IMR-90 (cell line): ENCODE data around the gene PDZD7. TPM values are rescaled to one million over a fixed set of nuclear protein-coding genes. Genes with fewer than 3 reads are reported as not detected.

ENCODE experiments used
- ATAC-seq: fragments of 200-7000 bp; cut with Tn5 transposase; 2 replicates; pipeline ENCODE4 v1.9.1; 2020; ENCODE audit warnings: low read depth, mild to moderate bottlenecking, moderate library complexity
- BruUV-seq: library from RNA; stranded (reverse); fragments of 400-500 nt; replicated peaks from 2 replicates; lab custom pipeline; 2021; lab: Mats Ljungman, UMichigan
- CTCF ChIA-PET: fragments of 300-600 bp; formaldehyde crosslinking; extraction: SDS; loops from one replicate; lab custom pipeline; 2021; ENCODE audit warnings: antibody characterized with exemption; lab: Yijun Ruan, JAX
- POLR2A ChIA-PET: fragments of 300-600 bp; sonication (Branson Sonifier 250); formaldehyde crosslinking; loops from one replicate; lab custom pipeline; 2022; ENCODE audit warnings: antibody characterized with exemption; ENCODE audit not compliant: unreplicated experiment; lab: Charles Lee
- DNase-seq: peaks from one replicate; pipeline ENCODE4 v3.0.0; 2013
- H2AFZ ChIP-seq: replicated peaks from 2 replicates; pipeline ENCODE3; 2013; ENCODE audit warnings: low read length, mild to moderate bottlenecking; ENCODE audit not compliant: poor library complexity
- H2AK5ac ChIP-seq: 2 replicates; pipeline ENCODE4 v1.6.1; 2013; ENCODE audit warnings: low read depth, low read length, inconsistent platforms
- H2AK9ac ChIP-seq: replicated peaks from 2 replicates; pipeline ENCODE3; 2013; ENCODE audit warnings: mild to moderate bottlenecking, low read depth, low read length, moderate library complexity; ENCODE audit not compliant: poor library complexity
- H2BK120ac ChIP-seq: 2 replicates; pipeline ENCODE4 v1.6.1; 2013; ENCODE audit warnings: low read depth, low read length, inconsistent platforms
- H2BK15ac ChIP-seq: 3 replicates; pipeline ENCODE4 v1.6.1; 2013; ENCODE audit warnings: low read depth, low read length, inconsistent platforms
- H2BK20ac ChIP-seq: 2 replicates; pipeline ENCODE4 v1.6.1; 2013; ENCODE audit warnings: low read depth, mild to moderate bottlenecking, inconsistent platforms, low read length, moderate library complexity
- H2BK5ac ChIP-seq: 2 replicates; pipeline ENCODE4 v1.6.1; 2013; ENCODE audit warnings: mild to moderate bottlenecking, low read depth, low read length, inconsistent platforms; ENCODE audit not compliant: poor library complexity, severe bottlenecking
- H3K14ac ChIP-seq: replicated peaks from 2 replicates; pipeline ENCODE4 v1.6.1; 2013; ENCODE audit warnings: low read depth, low read length, inconsistent platforms
- H3K18ac ChIP-seq: 2 replicates; pipeline ENCODE4 v1.6.1; 2013; ENCODE audit warnings: low read depth, low read length, control low read depth
- H3K23ac ChIP-seq: 2 replicates; pipeline ENCODE4 v1.6.1; 2013; ENCODE audit warnings: low read depth, low read length, inconsistent platforms
- H3K27ac ChIP-seq: 2 replicates; pipeline ENCODE4 v1.5.1; 2013; ENCODE audit warnings: mild to moderate bottlenecking, control low read depth, low read length; ENCODE audit not compliant: insufficient read depth
- H3K27me3 ChIP-seq: 2 replicates; pipeline ENCODE4 v1.6.1; 2013; ENCODE audit warnings: low read length; ENCODE audit not compliant: control insufficient read depth, insufficient read depth
- H3K36me3 ChIP-seq: 2 replicates; pipeline ENCODE4 v1.6.1; 2013; ENCODE audit warnings: low read length, mixed read lengths; ENCODE audit not compliant: control insufficient read depth, insufficient read depth
- H3K4ac ChIP-seq: 2 replicates; pipeline ENCODE4 v1.6.1; 2013; ENCODE audit warnings: low read depth, low read length, inconsistent platforms
- H3K4me1 ChIP-seq: 2 replicates; pipeline ENCODE4 v1.6.1; 2013; ENCODE audit warnings: low read length, mixed read lengths; ENCODE audit not compliant: control insufficient read depth, insufficient read depth
- H3K4me2 ChIP-seq: 2 replicates; pipeline ENCODE4 v1.6.1; 2013; ENCODE audit warnings: low read depth, mild to moderate bottlenecking, control low read depth, low read length, moderate library complexity
- H3K4me3 ChIP-seq: 2 replicates; pipeline ENCODE4 v1.5.1; 2013; ENCODE audit warnings: low read depth, mild to moderate bottlenecking, control low read depth, low read length, moderate library complexity; ENCODE audit not compliant: insufficient read depth
- H3K56ac ChIP-seq: 2 replicates; pipeline ENCODE4 v1.6.1; 2013; ENCODE audit warnings: low read length, inconsistent platforms; ENCODE audit not compliant: insufficient read depth; ENCODE audit errors: extremely low read depth
- H3K79me1 ChIP-seq, 2 experiments: 2 replicates each; pipeline ENCODE4 v1.6.1; 2013; ENCODE audit warnings: low read length in 2 of 2, inconsistent platforms in 1 of 2, low read depth in 1 of 2
- H3K9ac ChIP-seq: 2 replicates; pipeline ENCODE4 v1.6.1; 2013; ENCODE audit warnings: low read depth, low read length, control low read depth
- H3K9me1 ChIP-seq: 2 replicates; pipeline ENCODE4 v1.6.1; 2013; ENCODE audit warnings: low read length, inconsistent platforms; ENCODE audit not compliant: insufficient read depth
- H3K9me3 ChIP-seq: 2 replicates; pipeline ENCODE4 v1.6.1; 2013; ENCODE audit warnings: low read length; ENCODE audit not compliant: control insufficient read depth, insufficient read depth
- H4K20me1 ChIP-seq: 2 replicates; pipeline ENCODE4 v1.6.1; 2013; ENCODE audit warnings: low read length, inconsistent platforms; ENCODE audit not compliant: insufficient read depth
- H4K5ac ChIP-seq: 2 replicates; pipeline ENCODE4 v1.6.1; 2013; ENCODE audit warnings: mild to moderate bottlenecking, low read depth, low read length, control low read depth
- H4K8ac ChIP-seq, 2 experiments: 2 replicates each; pipeline ENCODE4 v1.6.1; 2013; ENCODE audit warnings: low read depth in 2 of 2, low read length in 2 of 2, control low read depth in 1 of 2, inconsistent platforms in 1 of 2
- H4K91ac ChIP-seq: 2 replicates; pipeline ENCODE4 v1.6.1; 2013; ENCODE audit warnings: low read depth, low read length, inconsistent platforms; ENCODE audit not compliant: insufficient read depth
- BHLHE40 ChIP-seq: fragments of 150-350 bp; IDR thresholded peaks from 2 replicates; pipeline ENCODE4 v1.6.1; 2016; ENCODE audit warnings: mild to moderate bottlenecking, low read depth, low read length
- CEBPB ChIP-seq: IDR thresholded peaks from 2 replicates; pipeline ENCODE4 v1.6.1; 2012; ENCODE audit warnings: low read depth, low read length, improper control_type of control experiment
- CHD1 ChIP-seq: IDR thresholded peaks from 2 replicates; pipeline ENCODE4 v1.6.1; 2012; ENCODE audit warnings: low read depth, low read length, improper control_type of control experiment
- FOS ChIP-seq: fragments of 150-350 bp; IDR thresholded peaks from 2 replicates; pipeline ENCODE4 v1.6.1; 2016; ENCODE audit warnings: low read depth, low read length
- MAFK ChIP-seq: IDR thresholded peaks from 2 replicates; pipeline ENCODE4 v1.6.1; 2012; ENCODE audit warnings: low read depth, low read length, improper control_type of control experiment
- MAZ ChIP-seq: IDR thresholded peaks from 2 replicates; pipeline ENCODE4 v1.6.1; 2012; ENCODE audit warnings: low read depth, mild to moderate bottlenecking, low read length, improper control_type of control experiment, moderate library complexity, borderline replicate concordance
- MXI1 ChIP-seq: IDR thresholded peaks from 2 replicates; pipeline ENCODE4 v1.6.1; 2012; ENCODE audit warnings: low read depth, mild to moderate bottlenecking, low read length, moderate library complexity, borderline replicate concordance
- NFE2L2 ChIP-seq: fragments of 150-350 bp; IDR thresholded peaks from 2 replicates; pipeline ENCODE4 v1.6.1; 2016; ENCODE audit warnings: low read depth, mild to moderate bottlenecking, low read length
- POLR2A ChIP-seq: IDR thresholded peaks from 2 replicates; pipeline ENCODE4 v1.6.1; 2012; ENCODE audit warnings: mild to moderate bottlenecking, low read depth, low read length
- RAD21 ChIP-seq: IDR thresholded peaks from 2 replicates; pipeline ENCODE4 v1.6.1; 2012; ENCODE audit warnings: low read length, improper control_type of control experiment
- RCOR1 ChIP-seq: IDR thresholded peaks from 2 replicates; pipeline ENCODE4 v1.6.1; 2012; ENCODE audit warnings: mild to moderate bottlenecking, low read length, improper control_type of control experiment; ENCODE audit not compliant: insufficient replicate concordance
- RFX5 ChIP-seq: IDR thresholded peaks from 2 replicates; pipeline ENCODE4 v1.8.0; 2012; ENCODE audit warnings: low read depth, mild to moderate bottlenecking, low read length, moderate library complexity
- SMC3 ChIP-seq: fragments of 150-350 bp; IDR thresholded peaks from 2 replicates; pipeline ENCODE4 v1.6.1; 2016; ENCODE audit warnings: low read depth, mild to moderate bottlenecking, antibody characterized with exemption, low read length, moderate library complexity
- WGBS, 2 experiments: methylation state at CpG; one replicate each; pipeline versions ENCODE4 v1.1.5 to v1.1.7; 2013; ENCODE audit warnings: missing lambda C conversion rate in 2 of 2; ENCODE audit not compliant: insufficient read length in 1 of 2; ENCODE audit errors: extremely low coverage in 2 of 2; 5-methylcytosine and 5-hydroxymethylcytosine counted together
- dilution Hi-C: fragments of 300-500 bp; cut with HindIII; formaldehyde crosslinking; loops from one replicate; pipeline ENCODE4 v1.14.3; 2018; ENCODE audit warnings: low sequenced_read_pairs; ENCODE audit not compliant: unreplicated experiment
- in situ Hi-C: fragments of 300-500 bp; cut with MboI; formaldehyde crosslinking; loops from 3 replicates; pipeline ENCODE4 v1.14.3; 2019; ENCODE audit warnings: low sequenced_read_pairs, inconsistent platforms, mixed read lengths
- intact Hi-C: fragments of 100-400 bp; cut with micrococcal nuclease; formaldehyde crosslinking; loops from 2 replicates; pipeline ENCODE4 v1.10.0; 2022
- polyA plus RNA-seq, 3 experiments: library from polyadenylated mRNA; depleted of rRNA; stranded (reverse); fragments of >200 nt; gene quantifications; 2 replicates each; pipeline ENCODE4 v1.2.3, GENCODE V29; 2012; ENCODE audit warnings: low replicate concordance in 1 of 3
- total RNA-seq: library from RNA; depleted of rRNA; stranded (reverse); fragments of >200 nt; gene quantifications from 2 replicates; pipeline ENCODE4 v1.2.3, GENCODE V29; 2012
- TF ChIP-seq, protein P1 (sequence below): fragments of 150-350 bp; IDR thresholded peaks from 2 replicates; pipeline ENCODE4 v1.6.1; 2017; ENCODE audit warnings: mild to moderate bottlenecking, antibody characterized with exemption, low read length, low read depth
- TF ChIP-seq, protein P2 (sequence below): fragments of 150-350 bp; IDR thresholded peaks from 2 replicates; pipeline ENCODE4 v1.6.1; 2016; ENCODE audit warnings: low read depth, mild to moderate bottlenecking, low read length, moderate library complexity, borderline replicate concordance
- TF ChIP-seq, protein P3 (sequence below): conservative IDR thresholded peaks from 2 replicates; pipeline ENCODE4 v1.5.1; 2012; ENCODE audit warnings: mild to moderate bottlenecking, low read depth, low read length, improper control_type of control experiment

The PDZD7 gene
- total and polyA plus RNA-seq, 2 of the 4 experiments (the other 2 are of a cell fraction) = 0.90 to 1.5 TPM

DNA sequence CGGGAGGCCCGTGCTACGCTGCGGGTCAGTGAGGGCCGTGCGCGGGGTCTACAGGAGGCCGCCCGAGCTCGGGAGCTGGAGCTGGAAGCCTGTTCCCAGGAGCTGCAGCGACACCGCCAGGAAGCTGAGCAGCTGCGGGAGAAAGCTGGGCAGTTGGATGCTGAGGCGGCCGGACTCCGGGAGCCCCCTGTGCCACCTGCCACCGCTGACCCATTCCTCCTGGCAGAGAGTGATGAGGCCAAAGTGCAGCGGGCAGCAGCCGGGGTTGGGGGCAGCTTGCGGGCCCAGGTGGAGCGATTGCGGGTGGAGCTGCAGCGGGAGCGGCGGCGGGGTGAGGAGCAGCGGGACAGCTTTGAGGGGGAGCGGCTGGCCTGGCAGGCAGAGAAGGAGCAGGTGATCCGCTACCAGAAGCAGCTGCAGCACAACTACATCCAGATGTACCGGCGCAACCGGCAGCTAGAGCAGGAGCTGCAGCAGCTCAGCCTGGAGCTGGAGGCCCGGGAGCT is 24.3 kb downstream of the PDZD7 start:
- WGBS, 2 experiments = 79% methylated on average over 33 of the region's 33 CpGs; no CpG with 5 or more reads in 1 of the 2 experiments
- POLR2A ChIA-PET = no interaction called here
- H3K36me3 ChIP-seq = peaks cover 47% of the 10 kb centered on the region

More for the DNA sequence above, 24.3 kb downstream of the PDZD7 start:
- Histone ChIP-seq H3K4me1 (peaks cover 31% of the 10 kb centered on the region), H3K9me3 (no peaks in the 10 kb centered on the region), H2BK15ac (no peak overlapping the region), H4K20me1 (peaks cover 59% of the 10 kb centered on the region), H2AFZ (no peak overlapping the region), H4K91ac (peak overlapping the region; percentile 56; the same call in 1 of the 2 replicates), H3K4me3 (no peak overlapping the region), H3K14ac (no peak overlapping the region), H3K23ac (peak overlapping the region; percentile 65; the same call in 1 of the 2 replicates), H3K56ac (no peak overlapping the region), H3K9me1 (peaks cover 14% of the 10 kb centered on the region), H3K4me2 (no peak overlapping the region), H3K4ac (peak overlapping the region; percentile 63; the same call in 1 of the 2 replicates), H3K27me3 (no peaks in the 10 kb centered on the region), H2BK5ac (peak overlapping the region; percentile 67), H3K27ac (peak overlapping the region; percentile 81; the same call in 1 of the 2 replicates), H3K18ac (no peak overlapping the region), H4K5ac (no peak overlapping the region), H2AK5ac (no peak overlapping the region; the same call in 1 of the 2 replicates), H2AK9ac (peak overlapping the region; percentile 39), H4K8ac (peak overlapping the region in 1 of 2 experiments; percentile 63; a peak in 1 of 4 replicates), H3K9ac (no peak overlapping the region), H3K79me1 (peaks cover 21 to 69% of the 10 kb centered on the region in 2 experiments; a peak in 3 of 4 replicates), H2BK20ac (no peak overlapping the region), H2BK120ac (peak overlapping the region; percentile 70; the same call in 1 of the 2 replicates)
- in situ Hi-C loops = no loop called here
- no peak for ATAC-seq
- TF ChIP-seq RFX5 = no peak
- TF ChIP-seq, protein P1, sequence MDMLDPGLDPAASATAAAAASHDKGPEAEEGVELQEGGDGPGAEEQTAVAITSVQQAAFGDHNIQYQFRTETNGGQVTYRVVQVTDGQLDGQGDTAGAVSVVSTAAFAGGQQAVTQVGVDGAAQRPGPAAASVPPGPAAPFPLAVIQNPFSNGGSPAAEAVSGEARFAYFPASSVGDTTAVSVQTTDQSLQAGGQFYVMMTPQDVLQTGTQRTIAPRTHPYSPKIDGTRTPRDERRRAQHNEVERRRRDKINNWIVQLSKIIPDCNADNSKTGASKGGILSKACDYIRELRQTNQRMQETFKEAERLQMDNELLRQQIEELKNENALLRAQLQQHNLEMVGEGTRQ = no peak
- TF ChIP-seq, protein P2, sequence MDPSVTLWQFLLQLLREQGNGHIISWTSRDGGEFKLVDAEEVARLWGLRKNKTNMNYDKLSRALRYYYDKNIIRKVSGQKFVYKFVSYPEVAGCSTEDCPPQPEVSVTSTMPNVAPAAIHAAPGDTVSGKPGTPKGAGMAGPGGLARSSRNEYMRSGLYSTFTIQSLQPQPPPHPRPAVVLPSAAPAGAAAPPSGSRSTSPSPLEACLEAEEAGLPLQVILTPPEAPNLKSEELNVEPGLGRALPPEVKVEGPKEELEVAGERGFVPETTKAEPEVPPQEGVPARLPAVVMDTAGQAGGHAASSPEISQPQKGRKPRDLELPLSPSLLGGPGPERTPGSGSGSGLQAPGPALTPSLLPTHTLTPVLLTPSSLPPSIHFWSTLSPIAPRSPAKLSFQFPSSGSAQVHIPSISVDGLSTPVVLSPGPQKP = no peak
- TF ChIP-seq, protein P3, sequence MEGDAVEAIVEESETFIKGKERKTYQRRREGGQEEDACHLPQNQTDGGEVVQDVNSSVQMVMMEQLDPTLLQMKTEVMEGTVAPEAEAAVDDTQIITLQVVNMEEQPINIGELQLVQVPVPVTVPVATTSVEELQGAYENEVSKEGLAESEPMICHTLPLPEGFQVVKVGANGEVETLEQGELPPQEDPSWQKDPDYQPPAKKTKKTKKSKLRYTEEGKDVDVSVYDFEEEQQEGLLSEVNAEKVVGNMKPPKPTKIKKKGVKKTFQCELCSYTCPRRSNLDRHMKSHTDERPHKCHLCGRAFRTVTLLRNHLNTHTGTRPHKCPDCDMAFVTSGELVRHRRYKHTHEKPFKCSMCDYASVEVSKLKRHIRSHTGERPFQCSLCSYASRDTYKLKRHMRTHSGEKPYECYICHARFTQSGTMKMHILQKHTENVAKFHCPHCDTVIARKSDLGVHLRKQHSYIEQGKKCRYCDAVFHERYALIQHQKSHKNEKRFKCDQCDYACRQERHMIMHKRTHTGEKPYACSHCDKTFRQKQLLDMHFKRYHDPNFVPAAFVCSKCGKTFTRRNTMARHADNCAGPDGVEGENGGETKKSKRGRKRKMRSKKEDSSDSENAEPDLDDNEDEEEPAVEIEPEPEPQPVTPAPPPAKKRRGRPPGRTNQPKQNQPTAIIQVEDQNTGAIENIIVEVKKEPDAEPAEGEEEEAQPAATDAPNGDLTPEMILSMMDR = no peak
- no peak for TF ChIP-seq BHLHE40
- no peak for TF ChIP-seq CEBPB
- no peak for TF ChIP-seq MAFK
- no peak for TF ChIP-seq RCOR1
- TF ChIP-seq MXI1 = no peak
- TF ChIP-seq MAZ = no peak
- TF ChIP-seq FOS = no peak
- TF ChIP-seq RAD21 = no peak
- no peak for TF ChIP-seq SMC3
- no peak for TF ChIP-seq NFE2L2
- TF ChIP-seq CHD1 = no peak
- TF ChIP-seq POLR2A = no peak
- dilution Hi-C loops = no loop called here
- no TSS peak for BruUV-seq
- intact Hi-C loops = no loop called here
- DNase-seq = peak; percentile 32
- CTCF ChIA-PET = interaction anchor here (1.3 to 1.5 kb wide), 3 partner anchors 8 to 13 kb away, joined by 3 to 5 read pairs (median 4); no protein-coding TSS in a partner anchor
